Measurements from ENCODE around the gene PTBP1.

PTBP1 gene

DNA sequence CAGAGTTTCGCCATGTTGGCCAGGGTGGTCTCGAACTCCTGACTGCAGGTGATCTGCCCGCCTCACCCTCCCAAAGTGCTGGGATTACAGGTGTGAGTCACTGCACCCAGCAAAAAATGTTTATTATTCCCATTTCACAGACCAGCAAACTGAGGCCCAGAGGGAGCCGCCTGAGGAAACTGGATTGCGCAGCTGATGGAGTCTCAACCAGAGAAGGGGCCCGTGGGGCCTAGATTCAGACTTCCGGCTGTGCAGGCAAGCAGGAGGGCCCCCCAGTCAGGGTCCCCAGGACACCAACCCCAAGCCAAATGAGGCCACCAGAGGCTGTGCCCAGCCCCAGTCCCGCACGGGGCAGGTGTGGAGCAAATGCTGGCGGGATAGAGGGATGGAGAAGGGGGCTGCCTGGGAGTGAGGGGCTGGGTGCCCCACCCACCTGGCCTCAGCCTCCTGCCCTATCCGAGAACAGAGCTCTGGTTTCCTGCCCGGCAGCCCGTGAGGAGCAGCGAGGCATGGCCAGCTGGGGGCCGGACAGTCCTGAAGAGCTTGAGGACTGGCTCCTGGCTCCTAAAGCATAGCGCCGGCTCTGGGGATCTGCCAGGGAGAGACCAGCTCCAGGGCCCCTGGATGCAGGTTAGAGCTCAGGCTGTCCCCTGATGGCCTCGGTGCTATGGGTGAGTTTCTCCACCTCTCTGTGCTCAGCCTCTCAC is 24.4 kb upstream of the PTBP1 start:
- no peak for DNase-seq

DNA sequence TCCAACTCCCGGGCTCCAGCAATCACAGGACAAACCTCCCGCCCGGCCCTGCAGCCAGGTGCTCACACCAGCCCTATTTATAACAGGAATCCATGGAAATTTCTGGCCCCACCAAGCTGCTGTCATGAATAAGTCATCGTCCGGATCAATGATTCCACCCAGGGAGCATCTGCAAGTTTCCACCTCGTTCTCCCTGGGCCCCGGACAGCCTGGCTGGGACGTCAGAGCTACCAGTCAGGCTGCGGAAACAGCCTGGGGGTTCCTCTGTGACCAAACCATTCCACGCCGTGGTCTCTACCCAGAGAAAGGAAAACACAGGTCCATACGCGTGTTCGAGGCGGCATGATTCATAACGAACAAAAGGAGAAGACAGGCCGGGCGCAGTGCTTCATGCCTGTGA is 20.7 kb upstream of the PTBP1 start:
- no peak for DNase-seq

GRCh38 chr19:778910-779653 is 18.2 kb upstream of the PTBP1 start:
- DNase-seq = no peak

GRCh38 chr19:780935-781334 is 16.3 kb upstream of the PTBP1 start:
- no peak for DNase-seq

- no peak for DNase-seq
Measured at GRCh38 chr19:781800-782184, 15.5 kb upstream of the PTBP1 start.

- DNase-seq = no peak
Measured at GRCh38 chr19:782185-782877, 14.9 kb upstream of the PTBP1 start.

DNA sequence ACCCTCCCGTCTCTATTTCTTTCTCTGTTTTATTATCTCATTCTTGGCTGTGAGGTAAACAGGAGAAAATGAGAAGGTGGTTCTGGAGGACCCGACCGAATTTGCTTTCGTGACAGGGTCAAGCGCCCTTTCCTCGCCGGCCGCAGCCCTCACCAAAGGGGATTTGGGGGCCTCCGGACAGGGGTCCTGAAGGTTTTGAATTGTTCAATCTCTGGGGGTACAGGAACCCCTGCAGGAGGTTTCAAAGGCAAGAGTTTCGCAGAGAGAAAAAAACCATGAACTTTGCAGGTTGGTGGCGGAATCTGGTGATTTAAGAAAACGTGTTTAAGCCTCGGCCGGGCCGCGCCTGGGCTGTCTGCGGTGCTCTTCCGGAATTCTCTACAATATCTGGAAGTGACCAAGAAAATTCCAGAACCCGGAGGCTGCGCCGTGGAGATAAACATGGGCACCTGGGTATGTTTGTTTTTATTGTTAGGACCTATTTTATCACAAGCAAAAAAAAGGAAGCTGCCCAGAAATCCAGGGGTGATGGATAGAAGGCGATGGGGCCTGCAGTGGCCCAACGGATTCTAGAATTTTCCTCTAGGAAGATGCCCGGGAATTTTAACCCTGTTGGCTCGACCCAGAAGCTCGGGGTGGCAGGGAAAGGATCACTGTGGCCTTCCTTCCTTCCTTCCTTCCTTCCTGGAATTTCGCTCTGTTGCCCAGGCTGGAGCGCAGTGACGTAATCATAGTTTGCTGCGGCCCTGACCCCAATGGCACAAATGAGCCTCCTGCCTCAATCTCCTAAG is 14.2 kb upstream of the PTBP1 start:
- no peak for DNase-seq

GRCh38 chr19:784541-784940 is 12.7 kb upstream of the PTBP1 start:
- no peak for DNase-seq

- DNase-seq = no peak
Measured at GRCh38 chr19:787536-787935, 9.7 kb upstream of the PTBP1 start.

DNA sequence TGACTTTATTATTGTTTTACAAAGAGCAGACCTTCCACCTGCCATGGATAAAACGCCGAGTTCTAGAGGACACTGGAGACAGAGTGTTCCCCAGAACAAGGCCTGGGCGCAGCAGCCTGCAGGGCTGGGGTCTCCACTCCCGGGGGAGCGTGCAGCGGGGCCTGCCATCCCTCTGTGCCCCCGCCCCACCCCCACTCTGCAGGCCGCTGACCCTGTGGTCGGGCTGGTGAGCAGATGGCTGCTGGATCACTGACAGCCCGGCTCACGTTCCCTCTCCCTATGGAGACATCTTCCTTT is 8.6 kb upstream of the PTBP1 start:
- no peak for DNase-seq

GRCh38 chr19:788983-789700 is 8.1 kb upstream of the PTBP1 start:
- no peak for DNase-seq

GRCh38 chr19:789701-790060 is 7.6 kb upstream of the PTBP1 start:
- no peak for DNase-seq

DNA sequence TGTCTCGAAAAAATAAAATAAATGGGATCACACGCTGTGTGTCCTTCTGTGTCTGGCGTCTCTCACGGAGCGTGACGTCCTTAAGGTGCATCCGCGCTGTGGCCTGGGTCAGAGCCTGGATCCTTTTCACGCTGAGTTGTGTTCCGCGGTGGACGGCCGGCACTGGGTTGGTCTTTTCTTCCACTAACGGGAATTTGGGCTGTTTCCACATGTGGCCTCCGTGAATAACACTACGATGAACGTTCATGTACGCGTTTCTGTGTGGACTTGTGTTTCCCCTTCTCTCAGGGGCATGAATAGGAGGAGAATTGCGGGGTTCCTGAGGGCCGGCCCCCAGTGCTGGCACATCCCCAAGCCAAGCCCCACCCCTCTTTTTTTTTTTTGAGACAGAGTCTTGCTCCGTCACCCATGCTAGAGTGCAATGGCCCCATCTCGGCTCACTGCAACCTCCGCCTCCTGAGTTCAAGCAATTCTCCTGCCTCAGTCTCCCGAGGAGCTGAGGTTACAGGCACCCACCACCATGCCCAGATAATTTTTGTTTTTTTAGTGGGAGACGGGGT is 6.2 kb upstream of the PTBP1 start:
- DNase-seq = no peak

DNA sequence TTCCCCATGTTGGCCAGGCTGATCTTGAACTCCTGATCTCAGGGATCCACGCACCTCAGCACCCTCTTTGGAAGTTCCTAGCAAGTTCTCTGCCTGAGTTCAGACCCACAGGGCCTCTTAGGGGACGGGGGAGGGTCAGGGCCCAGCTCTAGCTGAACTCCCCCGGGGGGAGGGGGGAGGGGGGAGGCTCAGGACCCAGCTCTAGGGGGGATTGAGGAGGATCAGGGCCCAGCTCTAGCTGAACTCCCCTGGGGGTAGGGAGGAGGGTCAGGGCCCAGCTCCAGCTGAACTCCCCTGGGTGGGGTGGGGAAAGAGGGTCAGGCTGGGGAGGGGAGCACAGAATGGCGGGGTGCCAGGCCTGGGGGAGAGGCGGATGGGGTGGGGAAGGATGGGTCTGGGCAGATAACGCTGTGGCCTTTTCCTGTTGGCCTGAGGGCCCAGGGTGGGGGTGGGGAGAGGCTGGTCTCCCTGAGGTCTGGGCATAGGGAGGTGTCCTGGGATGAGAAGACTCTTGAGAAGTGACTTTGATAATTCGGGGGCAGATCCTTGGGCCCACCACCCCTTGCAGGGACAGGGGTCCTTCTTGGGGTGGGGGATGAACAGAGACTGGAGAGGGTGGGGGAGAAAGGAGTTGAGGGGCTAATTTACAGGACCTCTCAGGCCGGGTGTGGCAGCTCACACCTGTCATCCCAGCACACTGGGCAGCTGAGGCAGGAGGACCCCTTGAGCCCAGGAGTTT is 5.5 kb upstream of the PTBP1 start:
- no peak for DNase-seq

GRCh38 chr19:792306-792885 is 4.9 kb upstream of the PTBP1 start:
- DNase-seq = no peak

- DNase-seq = no peak
Measured at GRCh38 chr19:793806-794205, 3.4 kb upstream of the PTBP1 start.

DNA sequence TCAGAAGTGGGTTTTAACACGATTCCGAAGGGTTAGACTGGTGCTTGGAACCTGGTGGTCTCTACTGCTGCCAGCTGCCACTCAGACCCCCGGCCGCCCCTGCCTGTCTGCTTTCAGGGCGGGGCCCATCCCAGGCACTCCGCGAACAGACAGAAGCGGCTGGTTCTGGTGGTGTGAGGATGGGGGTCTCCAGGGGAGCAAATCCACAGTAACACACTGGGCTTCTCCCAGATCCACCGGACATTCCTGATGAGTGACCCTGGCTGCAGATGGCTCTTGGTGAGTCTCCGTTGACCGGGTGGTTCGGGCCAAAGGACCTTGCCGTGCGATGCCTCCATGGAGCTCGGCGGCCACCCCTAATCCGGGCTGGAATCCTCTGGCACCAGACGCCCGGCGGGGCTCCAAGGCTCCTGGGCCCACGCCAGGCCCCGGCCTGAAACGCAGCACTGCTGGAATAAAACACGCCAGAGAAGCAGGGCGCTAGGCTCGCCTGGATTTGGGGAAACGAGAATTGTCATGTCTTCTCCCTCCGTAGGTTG is 2.1 kb upstream of the PTBP1 start:
- DNase-seq = no peak

DNA sequence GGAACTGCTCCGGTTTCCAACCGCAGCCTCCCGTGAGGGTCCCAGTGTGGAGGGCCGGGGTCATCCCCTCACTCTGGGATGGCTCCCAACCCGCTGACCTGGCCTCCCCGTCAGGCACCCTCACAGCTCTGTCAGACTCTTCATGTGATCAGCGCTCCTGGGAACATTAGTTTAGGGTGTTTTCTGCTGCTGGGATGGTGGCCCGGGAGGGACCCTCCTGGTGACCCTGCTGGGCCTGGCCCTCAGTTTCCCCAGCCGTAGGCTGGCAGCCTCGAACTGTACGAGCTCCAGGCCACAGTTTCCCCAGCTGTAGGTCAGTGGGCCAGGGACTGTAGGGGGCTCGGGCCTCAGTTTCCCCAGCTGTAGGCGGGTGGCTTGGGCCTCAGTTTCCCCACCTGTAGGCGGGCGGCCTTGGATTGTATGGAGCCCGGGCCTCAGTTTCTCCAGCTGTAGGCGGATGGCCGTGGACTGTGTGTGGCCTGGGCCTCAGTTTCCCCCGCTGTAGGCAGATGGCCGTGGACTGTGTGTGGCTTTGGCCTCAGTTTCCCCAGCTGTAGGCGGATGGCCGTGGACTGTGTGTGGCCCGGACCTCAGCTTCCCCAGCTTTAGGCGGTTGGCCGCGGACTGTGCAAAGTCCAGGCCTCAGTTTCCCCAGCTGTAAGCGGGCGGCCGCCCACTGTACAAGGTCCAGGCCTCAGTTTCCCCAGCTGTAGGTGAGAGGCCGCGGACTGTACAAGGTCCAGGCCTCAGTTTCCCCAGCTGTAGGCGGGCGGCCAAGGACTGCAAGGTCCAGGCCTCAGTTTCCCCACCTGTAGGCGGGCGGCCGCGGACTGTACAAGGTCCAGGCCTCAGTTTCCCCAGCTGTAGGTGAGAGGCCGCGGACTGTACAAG is 1.3 kb upstream of the PTBP1 start:
- no peak for DNase-seq

- DNase-seq = peak; percentile 74
Measured at GRCh38 chr19:797528-798414, 519 bp downstream of the PTBP1 start.
